PC-9 (cell line): ENCODE data around the gene CRISPLD2. TPM values are rescaled to one million over a fixed set of nuclear protein-coding genes. Genes with fewer than 3 reads are reported as not detected.

Experiments used
- BruUV-seq: library from RNA; stranded (reverse); fragments of 400-500 nt; replicated peaks from 2 replicates; lab custom pipeline; 2021; lab: Mats Ljungman, UMichigan
- CTCF ChIA-PET: fragments of 300-600 bp; sonication (Branson Sonifier 250); formaldehyde crosslinking; loops from one replicate; lab custom pipeline; 2022; ENCODE audit warnings: antibody characterized with exemption; lab: Charles Lee
- POLR2A ChIA-PET: fragments of 300-600 bp; sonication (Branson Sonifier 250); formaldehyde crosslinking; loops from one replicate; lab custom pipeline; 2022; ENCODE audit warnings: antibody characterized with exemption; ENCODE audit not compliant: unreplicated experiment; lab: Charles Lee
- DNase-seq, 2 experiments: peaks; one replicate each; pipeline versions ENCODE4 v3.0.0 to v3.0.0-alpha.2; 2015 to 2022; ENCODE audit warnings: mixed read lengths in 1 of 2
- H2AFZ ChIP-seq: fragments of 200-600 bp; sonication (generic); 2 replicates; pipeline ENCODE4 v1.8.1; 2017; ENCODE audit warnings: antibody characterized with exemption
- H3F3A ChIP-seq: fragments of 200-600 bp; sonication (generic); 2 replicates; pipeline ENCODE4 v1.8.1; 2017; ENCODE audit warnings: antibody characterized with exemption, mild to moderate bottlenecking, low read depth; ENCODE audit not compliant: insufficient read depth
- H3K27ac ChIP-seq: fragments of 200-600 bp; sonication (generic); 2 replicates; pipeline ENCODE4 v1.6.1; 2016; ENCODE audit warnings: mixed run types
- H3K27me3 ChIP-seq: fragments of 200-600 bp; sonication (generic); 2 replicates; pipeline ENCODE4 v1.6.1; 2016; ENCODE audit warnings: low read depth, mixed run types; ENCODE audit not compliant: insufficient read depth
- H3K36me3 ChIP-seq: fragments of 200-600 bp; sonication (generic); 2 replicates; pipeline ENCODE4 v1.6.1; 2016; ENCODE audit warnings: low read depth, mixed run types
- H3K4me1 ChIP-seq: fragments of 200-600 bp; sonication (generic); replicated peaks from 2 replicates; pipeline ENCODE4 v1.6.1; 2016; ENCODE audit warnings: mixed run types; ENCODE audit not compliant: insufficient read depth
- H3K4me2 ChIP-seq: fragments of 200-600 bp; sonication (generic); 2 replicates; pipeline ENCODE4 v1.6.1; 2017; ENCODE audit warnings: mixed run types
- H3K4me3 ChIP-seq: fragments of 200-600 bp; sonication (generic); 2 replicates; pipeline ENCODE4 v1.6.1; 2016; ENCODE audit warnings: mixed run types
- H3K79me2 ChIP-seq: fragments of 200-600 bp; sonication (generic); 2 replicates; pipeline ENCODE4 v1.6.1; 2017; ENCODE audit warnings: low read depth, mixed run types
- H3K9me2 ChIP-seq: fragments of 200-600 bp; sonication (generic); 2 replicates; pipeline ENCODE4 v1.8.1; 2017; ENCODE audit warnings: mild to moderate bottlenecking; ENCODE audit not compliant: insufficient read depth
- H3K9me3 ChIP-seq: fragments of 200-600 bp; sonication (generic); 2 replicates; pipeline ENCODE4 v1.8.1; 2016; ENCODE audit warnings: low read depth; ENCODE audit not compliant: insufficient read depth
- H4K20me1 ChIP-seq: fragments of 200-600 bp; sonication (generic); 2 replicates; pipeline ENCODE4 v1.8.1; 2017; ENCODE audit not compliant: insufficient read depth
- EZH2 ChIP-seq: fragments of 200-600 bp; sonication (generic); IDR thresholded peaks from 2 replicates; pipeline ENCODE4 v1.8.0; 2017; ENCODE audit warnings: antibody characterized with exemption, low read depth
- intact Hi-C: fragments of 100-400 bp; cut with micrococcal nuclease; formaldehyde crosslinking; loops from one replicate; pipeline ENCODE4 v1.10.0; 2022; ENCODE audit not compliant: unreplicated experiment
- total RNA-seq: library from RNA; stranded (reverse); gene quantifications from 2 replicates; pipeline ENCODE4 v1.2.3, GENCODE V29; 2021
- TF ChIP-seq, protein P1 (sequence below): fragments of 200-600 bp; sonication (generic); conservative IDR thresholded peaks from 2 replicates; pipeline ENCODE4 v1.6.1; 2017; ENCODE audit warnings: mixed run types, antibody characterized with exemption, mild to moderate bottlenecking, moderate library complexity

The CRISPLD2 gene
- total RNA-seq, 1 experiment from 2014 or later = 18.6 TPM

DNA sequence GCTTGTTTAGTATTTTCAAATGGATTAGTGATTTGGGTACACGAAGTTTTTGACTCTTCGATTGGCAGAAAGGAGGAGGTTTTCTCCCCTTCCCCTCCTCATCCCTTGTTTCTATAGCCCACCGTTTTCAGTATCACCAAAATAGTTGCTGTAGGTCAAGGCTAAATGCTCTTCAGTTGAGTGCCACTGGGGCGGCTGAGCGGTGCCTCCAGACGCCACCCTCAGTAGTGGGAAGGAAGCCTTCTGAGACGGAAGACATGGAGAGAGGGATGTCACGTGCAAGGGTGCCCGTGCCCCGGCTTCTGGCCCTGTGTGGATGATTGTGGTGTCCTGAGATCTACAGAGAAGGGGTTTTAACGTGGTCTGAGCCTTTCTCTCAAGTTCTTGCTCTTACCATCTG is 39.7 kb upstream of the CRISPLD2 start:
- Histone ChIP-seq H3K4me2 (no peak overlapping the region), H3K4me1 (peaks cover 1% of the 10 kb centered on the region), H3K27me3 (no peaks in the 10 kb centered on the region), H3K79me2 (no peaks in the 10 kb centered on the region), H3K9me2 (no peaks in the 10 kb centered on the region), H4K20me1 (no peaks in the 10 kb centered on the region), H2AFZ (no peak overlapping the region), H3K27ac (no peak overlapping the region), H3K9me3 (no peaks in the 10 kb centered on the region), H3F3A (peaks cover 9% of the 10 kb centered on the region; the same call in 1 of the 2 replicates), H3K4me3 (no peak overlapping the region), H3K36me3 (peaks cover 29% of the 10 kb centered on the region)
- no peak for TF ChIP-seq EZH2
- TF ChIP-seq, protein P1, sequence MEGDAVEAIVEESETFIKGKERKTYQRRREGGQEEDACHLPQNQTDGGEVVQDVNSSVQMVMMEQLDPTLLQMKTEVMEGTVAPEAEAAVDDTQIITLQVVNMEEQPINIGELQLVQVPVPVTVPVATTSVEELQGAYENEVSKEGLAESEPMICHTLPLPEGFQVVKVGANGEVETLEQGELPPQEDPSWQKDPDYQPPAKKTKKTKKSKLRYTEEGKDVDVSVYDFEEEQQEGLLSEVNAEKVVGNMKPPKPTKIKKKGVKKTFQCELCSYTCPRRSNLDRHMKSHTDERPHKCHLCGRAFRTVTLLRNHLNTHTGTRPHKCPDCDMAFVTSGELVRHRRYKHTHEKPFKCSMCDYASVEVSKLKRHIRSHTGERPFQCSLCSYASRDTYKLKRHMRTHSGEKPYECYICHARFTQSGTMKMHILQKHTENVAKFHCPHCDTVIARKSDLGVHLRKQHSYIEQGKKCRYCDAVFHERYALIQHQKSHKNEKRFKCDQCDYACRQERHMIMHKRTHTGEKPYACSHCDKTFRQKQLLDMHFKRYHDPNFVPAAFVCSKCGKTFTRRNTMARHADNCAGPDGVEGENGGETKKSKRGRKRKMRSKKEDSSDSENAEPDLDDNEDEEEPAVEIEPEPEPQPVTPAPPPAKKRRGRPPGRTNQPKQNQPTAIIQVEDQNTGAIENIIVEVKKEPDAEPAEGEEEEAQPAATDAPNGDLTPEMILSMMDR = no peak
- ChIA-PET POLR2A (no interaction called here), CTCF (no interaction called here)
- BruUV-seq = no TSS peak
- DNase-seq = no peak
- intact Hi-C loops = no loop called here

DNA sequence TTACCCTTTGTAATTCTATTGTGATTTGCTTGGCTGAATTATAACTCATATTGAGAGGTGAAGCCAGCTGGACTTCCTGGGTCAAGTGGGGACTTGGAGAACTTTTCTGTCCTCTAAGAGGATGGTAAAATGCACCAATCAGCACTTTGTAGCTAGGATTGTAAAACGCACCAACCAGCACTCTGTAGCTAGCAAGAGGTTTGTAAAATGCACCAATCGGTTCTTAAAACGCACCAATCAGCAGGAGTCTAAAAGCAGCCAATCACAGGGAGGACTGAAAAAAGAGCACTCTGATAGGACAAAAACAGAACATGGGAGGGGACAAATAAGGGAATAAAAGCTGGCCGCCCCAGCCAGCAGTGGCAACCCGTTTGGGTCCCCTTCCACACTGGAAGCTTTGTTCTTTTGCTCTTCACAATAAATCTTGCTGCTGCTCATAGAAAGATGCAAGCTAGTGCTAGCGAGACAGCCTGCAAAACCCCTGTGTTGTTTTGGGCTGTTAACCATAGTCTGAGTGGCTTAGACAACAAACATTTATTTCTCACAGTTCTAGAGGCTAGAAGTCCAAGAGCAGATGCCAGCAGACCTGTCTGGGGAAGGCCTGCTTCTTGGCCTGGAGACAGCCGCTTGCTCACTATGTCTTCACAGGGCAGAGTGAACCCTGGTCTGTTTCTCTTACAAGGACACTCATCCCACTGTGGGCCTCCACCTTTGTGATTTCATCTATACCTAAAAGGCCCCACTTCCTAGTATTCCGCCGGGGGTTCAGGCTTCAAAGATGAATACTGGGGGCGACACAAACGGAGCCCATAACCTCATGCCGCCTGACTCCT is 39.0 kb upstream of the CRISPLD2 start:
- no peak for DNase-seq
- intact Hi-C loops = no loop called here
- no peaks in the 10 kb centered on the region for H3K9me3 ChIP-seq
- TF ChIP-seq, protein P1 = no peak
- TF ChIP-seq EZH2 = no peak
- no peak overlapping the region for H2AFZ ChIP-seq
- H3K36me3 ChIP-seq = peaks cover 26% of the 10 kb centered on the region
- POLR2A ChIA-PET = no interaction called here
- no peaks in the 10 kb centered on the region for H3K9me2 ChIP-seq
- peaks cover 16% of the 10 kb centered on the region; the same call in 1 of the 2 replicates for H3F3A ChIP-seq
- H3K4me2 ChIP-seq = no peak overlapping the region
- no peaks in the 10 kb centered on the region for H4K20me1 ChIP-seq
- H3K27me3 ChIP-seq = no peaks in the 10 kb centered on the region
- no peaks in the 10 kb centered on the region for H3K79me2 ChIP-seq
- CTCF ChIA-PET = no interaction called here
- H3K27ac ChIP-seq = no peak overlapping the region
- H3K4me3 ChIP-seq = no peak overlapping the region
- peaks cover 8% of the 10 kb centered on the region for H3K4me1 ChIP-seq
- no TSS peak for BruUV-seq

DNA sequence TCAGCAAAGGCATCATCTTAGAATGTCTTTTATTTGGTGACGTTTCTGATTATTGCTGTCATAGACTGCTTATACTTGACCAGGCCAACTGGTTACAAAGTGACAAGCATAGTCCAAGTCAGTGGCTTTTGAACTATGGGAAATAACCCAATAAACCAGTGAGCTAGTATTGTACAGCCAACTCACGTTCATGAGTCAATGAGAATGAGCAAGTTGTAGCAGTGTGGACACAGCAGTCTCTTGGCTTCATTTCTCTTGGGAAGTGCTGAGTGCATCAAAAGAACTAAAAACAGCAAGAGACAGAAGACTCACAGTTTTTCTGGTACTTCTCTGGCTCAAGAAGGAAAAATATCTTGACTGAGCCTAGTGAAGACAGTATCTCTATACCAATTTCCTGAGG is 36.9 kb upstream of the CRISPLD2 start:
- no peak overlapping the region for H3K4me3 ChIP-seq
- ChIA-PET CTCF (no interaction called here), POLR2A (interaction anchor here (0.7 kb wide), 1 partner anchor 710 kb away, joined by 4 read pairs; no protein-coding TSS in a partner anchor)
- peaks cover 8% of the 10 kb centered on the region; the same call in 1 of the 2 replicates for H4K20me1 ChIP-seq
- H3K9me2 ChIP-seq = no peaks in the 10 kb centered on the region
- no peak overlapping the region for H2AFZ ChIP-seq
- H3F3A ChIP-seq = peaks cover 34% of the 10 kb centered on the region; the same call in 1 of the 2 replicates
- no peak overlapping the region for H3K27ac ChIP-seq
- BruUV-seq = no TSS peak
- H3K79me2 ChIP-seq = no peaks in the 10 kb centered on the region
- DNase-seq = no peak
- peaks cover 26% of the 10 kb centered on the region for H3K4me1 ChIP-seq
- TF ChIP-seq, protein P1 = no peak
- TF ChIP-seq EZH2 = no peak
- peaks cover 13% of the 10 kb centered on the region for H3K36me3 ChIP-seq
- H3K27me3 ChIP-seq = no peaks in the 10 kb centered on the region
- H3K4me2 ChIP-seq = no peak overlapping the region
- intact Hi-C loops = no loop called here
- no peaks in the 10 kb centered on the region for H3K9me3 ChIP-seq
